MM.1S (cell line): ENCODE measurements around the gene FAM156A.
A peak's percentile ranks its signal among the peaks of the same experiment; 100 is the strongest.
"Not testable (repeated sequence)": the region's sequence is repeated elsewhere in the genome, so short reads cannot be mapped to it uniquely, and the experiment has no call there.

Experiments used
- DNase-seq: peaks from one replicate; pipeline ENCODE4 v3.0.0-alpha.2; 2015
- H2AFZ ChIP-seq: fragments of 300-600 bp; sonication (generic); 2 replicates; pipeline ENCODE4 v1.6.0; 2016; ENCODE audit warnings: antibody characterized with exemption, low read length
- H3F3A ChIP-seq: fragments of 300-600 bp; sonication (generic); 2 replicates; pipeline ENCODE4 v1.6.1; 2016; ENCODE audit warnings: mild to moderate bottlenecking, antibody characterized with exemption, low read length, moderate library complexity, mixed read lengths; ENCODE audit not compliant: insufficient read depth
- H3K27ac ChIP-seq: fragments of 300-600 bp; sonication (generic); 2 replicates; pipeline ENCODE4 v1.5.1; 2016; ENCODE audit warnings: mild to moderate bottlenecking, low read length
- H3K27me3 ChIP-seq: fragments of 300-600 bp; sonication (generic); replicated peaks from 2 replicates; pipeline ENCODE4 v1.6.0; 2016; ENCODE audit warnings: low read length; ENCODE audit not compliant: insufficient read depth
- H3K36me3 ChIP-seq: fragments of 300-600 bp; sonication (generic); replicated peaks from 2 replicates; pipeline ENCODE4 v1.6.1; 2016; ENCODE audit warnings: mild to moderate bottlenecking, low read length, mixed read lengths; ENCODE audit not compliant: insufficient read depth
- H3K4me1 ChIP-seq: fragments of 300-600 bp; sonication (generic); 2 replicates; pipeline ENCODE4 v1.6.1; 2016; ENCODE audit warnings: low read length, mixed read lengths
- H3K4me2 ChIP-seq: fragments of 300-600 bp; sonication (generic); 2 replicates; pipeline ENCODE4 v1.6.0; 2016; ENCODE audit warnings: low read depth, low read length
- H3K4me3 ChIP-seq: fragments of 300-600 bp; sonication (generic); 2 replicates; pipeline ENCODE4 v1.5.1; 2016; ENCODE audit warnings: low read length, mixed read lengths
- H3K79me2 ChIP-seq: fragments of 300-600 bp; sonication (generic); 2 replicates; pipeline ENCODE4 v1.6.1; 2016; ENCODE audit warnings: mixed run types, low read length, mixed read lengths
- H3K9ac ChIP-seq: fragments of 300-600 bp; sonication (generic); 2 replicates; pipeline ENCODE4 v1.6.1; 2016; ENCODE audit warnings: low read length, mixed read lengths
- H3K9me2 ChIP-seq: fragments of 300-600 bp; sonication (generic); replicated peaks from 2 replicates; pipeline ENCODE4 v1.6.1; 2016; ENCODE audit warnings: mild to moderate bottlenecking, low read length, mixed read lengths; ENCODE audit not compliant: insufficient read depth
- H3K9me3 ChIP-seq: fragments of 300-600 bp; sonication (generic); replicated peaks from 2 replicates; pipeline ENCODE4 v1.6.1; 2016; ENCODE audit warnings: mild to moderate bottlenecking, low read length, mixed read lengths; ENCODE audit not compliant: insufficient read depth
- H4K20me1 ChIP-seq: fragments of 300-600 bp; sonication (generic); 2 replicates; pipeline ENCODE4 v1.6.1; 2016; ENCODE audit warnings: mild to moderate bottlenecking, low read length, moderate library complexity, mixed read lengths; ENCODE audit not compliant: insufficient read depth
- CTCF ChIP-seq: fragments of 300-600 bp; sonication (generic); IDR thresholded peaks from 2 replicates; pipeline ENCODE4 v1.5.1; 2016; ENCODE audit warnings: antibody characterized with exemption, low read length, mixed read lengths
- EZH2 ChIP-seq: fragments of 300-600 bp; sonication (generic); optimal IDR thresholded peaks from 2 replicates; pipeline ENCODE3; 2017; ENCODE audit warnings: low read depth, mild to moderate bottlenecking, antibody characterized with exemption, low read length, mixed read lengths
- EZH2phosphoT487 ChIP-seq: fragments of 300-600 bp; sonication (generic); IDR thresholded peaks from 2 replicates; pipeline ENCODE4 v1.6.1; 2018; ENCODE audit warnings: antibody characterized with exemption, low read length

The FAM156A gene

DNA sequence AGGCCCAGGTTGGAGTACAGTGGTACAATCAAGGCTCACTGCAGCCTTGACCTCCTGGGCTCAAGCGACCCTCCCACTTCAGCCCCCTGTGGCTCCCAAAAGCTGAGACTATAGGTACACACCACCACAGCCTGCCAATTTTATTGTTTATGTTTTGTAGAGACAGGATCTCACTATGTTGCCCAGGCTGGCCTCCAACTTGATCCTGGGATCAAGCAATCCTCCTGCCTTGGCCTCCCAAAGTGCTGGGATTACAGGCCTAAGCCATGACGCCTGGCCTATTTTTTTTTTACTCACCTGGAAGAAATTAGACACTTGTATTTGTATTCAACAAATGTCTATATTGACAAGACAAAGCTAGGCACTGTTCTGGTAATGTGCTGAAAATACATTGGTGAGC, 25.1 kb downstream of the FAM156A start:
- Histone ChIP-seq H3K4me2 (no peak overlapping the region), H3K27me3 (no peaks in the 10 kb centered on the region), H4K20me1 (no peaks in the 10 kb centered on the region), H3K27ac (no peak overlapping the region), H3K4me1 (no peaks in the 10 kb centered on the region), H3K36me3 (no peaks in the 10 kb centered on the region), H3K79me2 (no peaks in the 10 kb centered on the region), H3K9ac (no peak overlapping the region), H3K9me2 (no peaks in the 10 kb centered on the region), H3K4me3 (no peak overlapping the region), H3F3A (no peaks in the 10 kb centered on the region), H2AFZ (no peak overlapping the region), H3K9me3 (no peaks in the 10 kb centered on the region)
- DNase-seq = no peak
- no peak for TF ChIP-seq EZH2
- no peak for TF ChIP-seq EZH2phosphoT487
- TF ChIP-seq CTCF = no peak

DNA sequence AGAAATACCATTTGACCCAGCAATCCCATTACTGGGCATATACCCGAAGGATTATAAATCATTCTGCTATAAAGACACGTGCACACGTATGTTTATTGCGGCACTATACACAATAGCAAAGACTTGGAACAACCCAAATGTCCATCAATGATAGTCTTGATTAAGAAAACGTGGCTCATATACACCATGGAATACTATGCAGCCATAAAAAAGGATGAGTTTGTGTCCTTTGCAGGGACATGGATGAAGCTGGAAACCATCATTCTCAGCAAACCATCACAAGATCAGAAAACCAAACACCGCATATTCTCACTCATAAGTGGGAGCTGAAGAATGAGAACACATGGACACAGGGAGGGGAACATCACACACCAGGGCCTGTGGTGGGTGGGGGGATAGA, 28.1 kb downstream of the FAM156A start:
- H3K9me2 ChIP-seq, H3K27me3 ChIP-seq, H3K9me3 ChIP-seq, H3K4me1 ChIP-seq, H3K79me2 ChIP-seq, H3K36me3 ChIP-seq, H3K27ac ChIP-seq, H3F3A ChIP-seq, H3K4me2 ChIP-seq, H4K20me1 ChIP-seq, DNase-seq, H2AFZ ChIP-seq, H3K4me3 ChIP-seq, H3K9ac ChIP-seq: not testable (repeated sequence)

GRCh38 chrX:52923781-52924241, 34.5 kb downstream of the FAM156A start:
- no peaks in the 10 kb centered on the region for H3K36me3 ChIP-seq
- H3K27ac ChIP-seq = peak overlapping the region; percentile 86
- peak; percentile 79 for DNase-seq
- H3K9me2 ChIP-seq = no peaks in the 10 kb centered on the region
- no peaks in the 10 kb centered on the region for H4K20me1 ChIP-seq
- peak overlapping the region; percentile 64 for H2AFZ ChIP-seq
- peaks cover 6% of the 10 kb centered on the region for H3K4me1 ChIP-seq
- no peaks in the 10 kb centered on the region for H3K79me2 ChIP-seq
- H3K27me3 ChIP-seq = no peaks in the 10 kb centered on the region
- H3K4me2 ChIP-seq = peak overlapping the region; percentile 78
- H3K9ac ChIP-seq = peak overlapping the region; percentile 33; the same call in 1 of the 2 replicates
- TF ChIP-seq EZH2phosphoT487 = no peak
- TF ChIP-seq EZH2 = no peak
- TF ChIP-seq CTCF = no peak
- no peaks in the 10 kb centered on the region for H3K9me3 ChIP-seq
- peaks cover 12% of the 10 kb centered on the region for H3F3A ChIP-seq
- peak overlapping the region; percentile 28; the same call in 1 of the 2 replicates for H3K4me3 ChIP-seq

- not testable (repeated sequence) for H3F3A ChIP-seq, H3K79me2 ChIP-seq, H2AFZ ChIP-seq, H3K4me3 ChIP-seq, H3K9me2 ChIP-seq, H3K27me3 ChIP-seq, H3K4me2 ChIP-seq, DNase-seq, H3K4me1 ChIP-seq, H4K20me1 ChIP-seq, H3K9ac ChIP-seq, H3K9me3 ChIP-seq, H3K36me3 ChIP-seq, H3K27ac ChIP-seq
Measured at GRCh38 chrX:52914704-52915103, 43.6 kb downstream of the FAM156A start.

- not testable (repeated sequence) for H3K27ac ChIP-seq, H2AFZ ChIP-seq, H3K9me3 ChIP-seq, H3K27me3 ChIP-seq, H3K4me3 ChIP-seq, H3K4me2 ChIP-seq, H3K9me2 ChIP-seq, H3K4me1 ChIP-seq, H4K20me1 ChIP-seq, H3F3A ChIP-seq, DNase-seq, H3K79me2 ChIP-seq, H3K9ac ChIP-seq, H3K36me3 ChIP-seq
Measured at GRCh38 chrX:52913681-52914080, 44.6 kb downstream of the FAM156A start.

GRCh38 chrX:52909313-52909969, 48.9 kb downstream of the FAM156A start:
- not testable (repeated sequence) for DNase-seq, H3K4me1 ChIP-seq, H3K4me3 ChIP-seq, H4K20me1 ChIP-seq, H3K27ac ChIP-seq, H3K27me3 ChIP-seq, H3K36me3 ChIP-seq, H3K9ac ChIP-seq, H3K79me2 ChIP-seq, H2AFZ ChIP-seq, H3K9me2 ChIP-seq, H3F3A ChIP-seq, H3K4me2 ChIP-seq, H3K9me3 ChIP-seq
